OCI-LY7 (cell line): ENCODE data around the gene ZC3H18.

Source experiments
- EZH2phosphoT487 ChIP-seq: fragments of 200-600 bp; sonication (generic); IDR thresholded peaks from 2 replicates; pipeline ENCODE4 v1.6.1; 2018; ENCODE audit warnings: low read depth, borderline replicate concordance, mild to moderate bottlenecking, mixed run types, antibody characterized with exemption, low read length, moderate library complexity, mixed read lengths
- TF ChIP-seq, protein P1 (sequence below): fragments of 200-600 bp; sonication (generic); conservative IDR thresholded peaks from 2 replicates; pipeline ENCODE4 v1.5.1; 2014; ENCODE audit warnings: mild to moderate bottlenecking, antibody characterized with exemption, low read length, moderate library complexity, mixed read lengths

DNA sequence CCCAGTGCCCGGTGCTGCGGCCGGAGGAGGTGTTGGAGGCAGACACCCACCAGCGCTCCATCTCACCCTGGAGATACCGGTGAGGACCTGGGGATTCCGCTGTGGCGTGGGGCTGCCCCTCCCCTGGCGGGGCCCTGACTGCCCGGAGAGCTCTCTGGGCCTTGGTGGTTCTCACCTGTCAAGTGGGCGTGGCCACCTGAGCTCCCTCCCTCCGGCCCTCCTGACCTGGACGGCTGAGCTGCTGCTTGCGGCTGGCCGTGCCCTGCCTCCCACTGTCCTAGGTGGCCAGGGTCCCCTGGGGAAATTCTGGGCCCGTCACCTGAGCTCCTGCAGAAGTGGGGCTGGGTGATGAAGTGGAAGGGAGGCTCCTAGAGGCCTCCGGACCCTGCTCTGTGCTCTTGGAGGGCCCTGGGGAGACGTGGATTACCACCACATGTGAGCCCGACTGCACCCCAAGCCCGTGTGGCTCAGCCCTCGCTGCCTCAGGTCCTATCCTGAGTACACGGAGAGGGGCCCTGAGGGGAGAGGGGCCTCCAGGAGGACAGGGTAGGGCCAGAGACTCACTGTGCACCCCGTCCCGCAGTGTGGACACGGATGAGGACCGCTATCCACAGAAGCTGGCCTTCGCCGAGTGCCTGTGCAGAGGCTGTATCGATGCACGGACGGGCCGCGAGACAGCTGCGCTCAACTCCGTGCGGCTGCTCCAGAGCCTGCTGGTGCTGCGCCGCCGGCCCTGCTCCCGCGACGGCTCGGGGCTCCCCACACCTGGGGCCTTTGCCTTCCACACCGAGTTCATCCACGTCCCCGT, 69.2 kb downstream of the ZC3H18 start:
- TF ChIP-seq, protein P1, sequence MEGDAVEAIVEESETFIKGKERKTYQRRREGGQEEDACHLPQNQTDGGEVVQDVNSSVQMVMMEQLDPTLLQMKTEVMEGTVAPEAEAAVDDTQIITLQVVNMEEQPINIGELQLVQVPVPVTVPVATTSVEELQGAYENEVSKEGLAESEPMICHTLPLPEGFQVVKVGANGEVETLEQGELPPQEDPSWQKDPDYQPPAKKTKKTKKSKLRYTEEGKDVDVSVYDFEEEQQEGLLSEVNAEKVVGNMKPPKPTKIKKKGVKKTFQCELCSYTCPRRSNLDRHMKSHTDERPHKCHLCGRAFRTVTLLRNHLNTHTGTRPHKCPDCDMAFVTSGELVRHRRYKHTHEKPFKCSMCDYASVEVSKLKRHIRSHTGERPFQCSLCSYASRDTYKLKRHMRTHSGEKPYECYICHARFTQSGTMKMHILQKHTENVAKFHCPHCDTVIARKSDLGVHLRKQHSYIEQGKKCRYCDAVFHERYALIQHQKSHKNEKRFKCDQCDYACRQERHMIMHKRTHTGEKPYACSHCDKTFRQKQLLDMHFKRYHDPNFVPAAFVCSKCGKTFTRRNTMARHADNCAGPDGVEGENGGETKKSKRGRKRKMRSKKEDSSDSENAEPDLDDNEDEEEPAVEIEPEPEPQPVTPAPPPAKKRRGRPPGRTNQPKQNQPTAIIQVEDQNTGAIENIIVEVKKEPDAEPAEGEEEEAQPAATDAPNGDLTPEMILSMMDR, result no peak
- no peak for TF ChIP-seq EZH2phosphoT487
